Measurements from ENCODE around the gene SDF4. TPM values are rescaled to one million over a fixed set of nuclear protein-coding genes. Genes with fewer than 3 reads are reported as not detected.
"Not testable (repeated sequence)": the region's sequence is repeated elsewhere in the genome, so short reads cannot be mapped to it uniquely, and the experiment has no call there.

Gene SDF4
- total RNA-seq, 2 donors from 2014 or later = 121 to 151 TPM

GRCh38 chr1:1262071-1262470 is 30.3 kb upstream of the SDF4 start:
- intact Hi-C loops (cut with DNase I) = no loop called here
- DNase-seq (ENCODE audit: low spot score) = no peak

- DNase-seq (ENCODE audit: low spot score) = no peak
- intact Hi-C loops (cut with DNase I) = no loop called here
Observed at GRCh38 chr1:1260843-1261560, 29.2 kb upstream of the SDF4 start.

GRCh38 chr1:1259951-1260600 is 28.3 kb upstream of the SDF4 start:
- intact Hi-C loops (cut with DNase I) = no loop called here
- no peak for DNase-seq (ENCODE audit: low spot score)

GRCh38 chr1:1259540-1259939 is 27.7 kb upstream of the SDF4 start:
- no peak for DNase-seq (ENCODE audit: low spot score)
- intact Hi-C loops (cut with DNase I) = no loop called here

- DNase-seq (ENCODE audit: low spot score) = no peak
- intact Hi-C loops (cut with DNase I) = no loop called here
Observed at GRCh38 chr1:1259119-1259488, 27.3 kb upstream of the SDF4 start.

- intact Hi-C loops (cut with DNase I) = no loop called here
- no peak for DNase-seq (ENCODE audit: low spot score)
Observed at GRCh38 chr1:1256956-1257871, 25.4 kb upstream of the SDF4 start.

GRCh38 chr1:1255611-1256010 is 23.8 kb upstream of the SDF4 start:
- no peak for DNase-seq (ENCODE audit: low spot score)
- intact Hi-C loops (cut with DNase I) = no loop called here

- no peak for DNase-seq (ENCODE audit: low spot score)
- intact Hi-C loops (cut with DNase I) = no loop called here
Observed at GRCh38 chr1:1255078-1255477, 23.3 kb upstream of the SDF4 start.

GRCh38 chr1:1254667-1254998 is 22.8 kb upstream of the SDF4 start:
- no peak for DNase-seq (ENCODE audit: low spot score)
- intact Hi-C loops (cut with DNase I) = loop anchor here in 1 of 2 donors (1.0 kb wide), 1 partner anchor 134 kb away; no protein-coding TSS in a partner anchor

GRCh38 chr1:1253972-1254666 is 22.3 kb upstream of the SDF4 start:
- DNase-seq (ENCODE audit: low spot score) = no peak
- intact Hi-C loops (cut with DNase I) = loop anchor here in 1 of 2 donors (1.0 kb wide), 1 partner anchor 134 kb away; no protein-coding TSS in a partner anchor

GRCh38 chr1:1253314-1253713 is 21.5 kb upstream of the SDF4 start:
- DNase-seq (ENCODE audit: low spot score) = no peak
- intact Hi-C loops (cut with DNase I) = no loop called here

GRCh38 chr1:1250786-1251284 is 19.0 kb upstream of the SDF4 start:
- no peak for DNase-seq (ENCODE audit: low spot score)
- intact Hi-C loops (cut with DNase I) = no loop called here

GRCh38 chr1:1248009-1248913 is 16.5 kb upstream of the SDF4 start:
- intact Hi-C loops (cut with DNase I) = not testable (repeated sequence)

GRCh38 chr1:1247341-1247913 is 15.6 kb upstream of the SDF4 start:
- intact Hi-C loops (cut with DNase I) = no loop called here
- DNase-seq (ENCODE audit: low spot score) = no peak

More at GRCh38 chr1:1248009-1248913, 16.5 kb upstream of the SDF4 start:
- not testable (repeated sequence) for DNase-seq (ENCODE audit: low spot score)

GRCh38 chr1:1246577-1247340 is 15.0 kb upstream of the SDF4 start, which contains the start of gene C1QTNF12:
C1QTNF12 (minus strand) TSS chr1:1246722; CDS start chr1:1246690, 32 bp downstream.
- intact Hi-C loops (cut with DNase I) = no loop called here
- DNase-seq (ENCODE audit: low spot score) = no peak

- DNase-seq (ENCODE audit: low spot score) = no peak
- intact Hi-C loops (cut with DNase I) = no loop called here
Observed at GRCh38 chr1:1245817-1246576, 14.2 kb upstream of the SDF4 start.

All from posterior vena cava (tissue), 2 donors.